Transverse colon (tissue), 4 donors: ENCODE data around the gene PTGES3L.

Experiments used
- POLR2AphosphoS5 ChIP-seq, 3 donors: sonication (generic); formaldehyde crosslinking; IDR thresholded peaks; one replicate each; pipeline ENCODE4 v1.6.1; 2016; ENCODE audit warnings: antibody characterized with exemption in 3 of 3
- TF ChIP-seq, protein P1 (sequence below), 5 experiments: fragments of 200-600 bp in 3 of 5; fragments of 450-650 bp in 2 of 5; sonication (generic) in 3 of 5; IDR thresholded peaks; 1 replicate in 2 of 5; 2 replicates in 3 of 5; pipeline ENCODE4 v1.5.1; 2016 to 2017; ENCODE audit warnings: antibody characterized with exemption in 5 of 5, inconsistent platforms in 3 of 5, mild to moderate bottlenecking in 2 of 5, moderate library complexity in 1 of 5

DNA sequence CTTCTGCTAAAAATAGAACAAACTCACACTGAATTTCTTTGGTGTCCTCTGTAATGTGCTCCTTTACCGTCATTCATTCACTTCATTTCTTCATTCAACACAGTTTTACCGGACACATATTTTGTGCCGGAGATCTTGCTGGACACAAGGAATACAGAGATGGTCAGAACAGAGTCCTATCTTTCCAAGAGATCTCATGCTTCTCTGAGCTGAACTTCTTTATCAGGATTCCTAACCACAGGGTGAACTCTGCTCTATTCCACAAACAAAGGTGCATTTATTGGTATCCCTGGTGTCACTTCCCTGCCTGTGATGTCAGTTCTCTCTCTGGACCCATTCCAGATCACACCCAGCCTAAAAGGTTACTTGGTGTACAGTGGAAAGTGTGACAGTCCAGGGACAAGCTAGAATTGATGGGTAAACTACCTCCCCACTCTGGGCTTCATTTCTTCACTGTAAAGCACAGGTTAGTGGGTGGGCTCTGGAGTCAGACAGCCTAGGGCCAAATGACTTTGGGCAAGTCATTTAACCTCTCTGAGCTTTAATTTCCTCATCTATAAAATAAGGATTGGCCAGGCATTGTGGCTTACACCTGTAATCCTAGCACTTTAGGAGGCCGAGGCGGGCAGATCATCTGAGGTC is 30.9 kb upstream of the PTGES3L start:
- TF ChIP-seq, protein P1, sequence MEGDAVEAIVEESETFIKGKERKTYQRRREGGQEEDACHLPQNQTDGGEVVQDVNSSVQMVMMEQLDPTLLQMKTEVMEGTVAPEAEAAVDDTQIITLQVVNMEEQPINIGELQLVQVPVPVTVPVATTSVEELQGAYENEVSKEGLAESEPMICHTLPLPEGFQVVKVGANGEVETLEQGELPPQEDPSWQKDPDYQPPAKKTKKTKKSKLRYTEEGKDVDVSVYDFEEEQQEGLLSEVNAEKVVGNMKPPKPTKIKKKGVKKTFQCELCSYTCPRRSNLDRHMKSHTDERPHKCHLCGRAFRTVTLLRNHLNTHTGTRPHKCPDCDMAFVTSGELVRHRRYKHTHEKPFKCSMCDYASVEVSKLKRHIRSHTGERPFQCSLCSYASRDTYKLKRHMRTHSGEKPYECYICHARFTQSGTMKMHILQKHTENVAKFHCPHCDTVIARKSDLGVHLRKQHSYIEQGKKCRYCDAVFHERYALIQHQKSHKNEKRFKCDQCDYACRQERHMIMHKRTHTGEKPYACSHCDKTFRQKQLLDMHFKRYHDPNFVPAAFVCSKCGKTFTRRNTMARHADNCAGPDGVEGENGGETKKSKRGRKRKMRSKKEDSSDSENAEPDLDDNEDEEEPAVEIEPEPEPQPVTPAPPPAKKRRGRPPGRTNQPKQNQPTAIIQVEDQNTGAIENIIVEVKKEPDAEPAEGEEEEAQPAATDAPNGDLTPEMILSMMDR (IDR thresholded peaks at IDR 0.05), result peak in 1 of 5 experiments; percentile 9
- peak; percentile 49 to 72 (median 50) for TF ChIP-seq POLR2AphosphoS5 (IDR thresholded peaks at IDR 0.05)
